HCT116 (cell line): ENCODE measurements around the gene CAB39. TPM values are rescaled to one million over a fixed set of nuclear protein-coding genes. Genes with fewer than 3 reads are reported as not detected.

ENCODE experiments used
- ATAC-seq: fragments of 200-7000 bp; cut with Tn5 transposase; 2 replicates; pipeline ENCODE4 v1.9.1; 2020; ENCODE audit warnings: mild to moderate bottlenecking, moderate library complexity
- BruUV-seq: library from RNA; stranded (reverse); fragments of 400-500 nt; replicated peaks from 2 replicates; lab custom pipeline; 2021; lab: Mats Ljungman, UMichigan
- CTCF ChIA-PET: fragments of 300-600 bp; sonication (Branson Sonifier 250); formaldehyde crosslinking; loops from one replicate; lab custom pipeline; 2021; ENCODE audit warnings: antibody characterized with exemption; lab: Charles Lee
- POLR2A ChIA-PET: fragments of 300-600, 350-600 bp; sonication (Branson Sonifier 250); formaldehyde crosslinking; loops from one replicate; lab custom pipeline; 2021; ENCODE audit warnings: antibody characterized with exemption; lab: Charles Lee
- RAD21 ChIA-PET, 2 experiments: fragments of 300-600 bp; sonication (Branson Sonifier 250); formaldehyde crosslinking; loops; one replicate each; lab custom pipeline; 2023; ENCODE audit warnings: low total read pairs in 2 of 2; ENCODE audit not compliant: uncharacterized antibody in 2 of 2, unreplicated experiment in 2 of 2, low non-redundant PET in 1 of 2; lab: Charles Lee
- DNase-seq: peaks from one replicate; pipeline ENCODE4 v3.0.0-alpha.2; 2010; ENCODE audit warnings: low read depth, low spot score
- H2AFZ ChIP-seq: fragments of 200-600 bp; shearing (Covaris generic), sonication (generic); 2 replicates; pipeline ENCODE4 v1.6.1; 2017; ENCODE audit warnings: low read depth, mixed run types, mixed read lengths, antibody characterized with exemption, low read length; ENCODE audit not compliant: poor library complexity, severe bottlenecking
- H3K27ac ChIP-seq: 2 replicates; pipeline ENCODE4 v1.5.1; 2012; ENCODE audit warnings: low read depth, low read length
- H3K27me3 ChIP-seq: fragments of 200-600 bp; sonication (generic); 2 replicates; pipeline ENCODE4 v1.6.1; 2016; ENCODE audit warnings: mixed run types, low read length, mixed read lengths; ENCODE audit not compliant: insufficient read depth
- H3K36me3 ChIP-seq, 2 experiments: fragments of 200-500 bp in 1 of 2; fragments of 200-600 bp in 1 of 2; sonication (Bioruptor generic) in 1 of 2; sonication (generic) in 1 of 2; 2 replicates each; pipeline versions ENCODE4 v1.5.1 to v1.6.1; 2014 to 2016; ENCODE audit warnings: low read length in 2 of 2, inconsistent platforms in 1 of 2, mixed read lengths in 1 of 2, mixed run types in 1 of 2; ENCODE audit not compliant: insufficient read depth in 2 of 2, control insufficient read depth in 1 of 2
- H3K4me1 ChIP-seq, 2 experiments: fragments of 200-600 bp in 1 of 2; sonication (generic) in 1 of 2; 2 replicates each; pipeline versions ENCODE4 v1.5.1 to v1.6.1; 2012 to 2017; ENCODE audit warnings: low read length in 2 of 2, inconsistent platforms in 1 of 2, mild to moderate bottlenecking in 1 of 2, mixed read lengths in 1 of 2, mixed run types in 1 of 2, moderate library complexity in 1 of 2; ENCODE audit not compliant: insufficient read depth in 2 of 2, control insufficient read depth in 1 of 2
- H3K4me2 ChIP-seq: fragments of 200-600 bp; sonication (generic); 2 replicates; pipeline ENCODE4 v1.6.1; 2017; ENCODE audit warnings: mixed run types, low read length, mixed read lengths
- H3K4me3 ChIP-seq, 2 experiments: fragments of 200-600 bp in 1 of 2; sonication (generic) in 1 of 2; replicated peaks in 1 of 2; 2 replicates each; pipeline ENCODE4 v1.5.1; 2011 to 2016; ENCODE audit warnings: low read length in 2 of 2, control low read depth in 1 of 2, low read depth in 1 of 2, mild to moderate bottlenecking in 1 of 2, mixed read lengths in 1 of 2, mixed run types in 1 of 2
- H3K79me2 ChIP-seq: fragments of 200-600 bp; sonication (generic); 2 replicates; pipeline ENCODE4 v1.6.1; 2017; ENCODE audit warnings: mild to moderate bottlenecking, mixed run types, low read length, moderate library complexity, mixed read lengths; ENCODE audit not compliant: insufficient read depth
- H3K9ac ChIP-seq: fragments of 200-600 bp; sonication (generic); 2 replicates; pipeline ENCODE4 v1.6.1; 2016; ENCODE audit warnings: low read length, mixed read lengths
- H3K9me2 ChIP-seq: fragments of 200-600 bp; sonication (generic), shearing (Covaris generic); 2 replicates; pipeline ENCODE4 v1.6.1; 2017; ENCODE audit warnings: mixed run types, mild to moderate bottlenecking, moderate library complexity; ENCODE audit not compliant: insufficient read depth
- H3K9me3 ChIP-seq, 2 experiments: fragments of 200-500 bp in 1 of 2; fragments of 200-600 bp in 1 of 2; sonication (Bioruptor generic) in 1 of 2; sonication (generic) in 1 of 2; 2 replicates each; pipeline ENCODE4 v1.6.1; 2014 to 2017; ENCODE audit warnings: low read length in 2 of 2, mixed read lengths in 2 of 2, inconsistent platforms in 1 of 2, low read depth in 1 of 2, mild to moderate bottlenecking in 1 of 2, mixed run types in 1 of 2, moderate library complexity in 1 of 2; ENCODE audit not compliant: control insufficient read depth in 1 of 2, insufficient read depth in 1 of 2
- H4K20me1 ChIP-seq: fragments of 200-600 bp; sonication (generic), shearing (Covaris generic); 2 replicates; pipeline ENCODE4 v1.6.1; 2017; ENCODE audit warnings: mixed run types, mild to moderate bottlenecking, moderate library complexity; ENCODE audit not compliant: insufficient read depth
- EZH2phosphoT487 ChIP-seq: fragments of 200-600 bp; IDR thresholded peaks from 2 replicates; pipeline ENCODE4 v1.6.1; 2018; ENCODE audit warnings: antibody characterized with exemption, borderline replicate concordance
- FOSL1 ChIP-seq: IDR thresholded peaks from 2 replicates; pipeline ENCODE4 v1.6.1; 2012; ENCODE audit warnings: low read depth
- ZNF274 ChIP-seq: fragments of 200-500 bp; sonication (Bioruptor generic); IDR thresholded peaks from 2 replicates; pipeline ENCODE4 v1.6.1; 2014; ENCODE audit warnings: mild to moderate bottlenecking, low read depth, low read length, inconsistent platforms
- intact Hi-C: fragments of 100-400 bp; cut with micrococcal nuclease; formaldehyde crosslinking; loops from 2 replicates; pipeline ENCODE4 v1.10.0; 2022
- total RNA-seq: library from RNA; stranded (reverse); gene quantifications from one replicate; pipeline ENCODE4 v1.2.1, GENCODE V29; 2021; ENCODE audit not compliant: unreplicated experiment
- TF ChIP-seq, protein P1 (sequence below), 3 experiments: fragments of 200-600 bp in 1 of 3; sonication (generic) in 1 of 3; IDR thresholded peaks in 2 of 3; conservative IDR thresholded peaks in 1 of 3; 2 replicates each; pipeline ENCODE4 v1.5.1; 2012 to 2017; ENCODE audit warnings: low read depth in 2 of 3, low read length in 2 of 3, antibody characterized with exemption in 1 of 3, borderline replicate concordance in 1 of 3, control low read depth in 1 of 3, mild to moderate bottlenecking in 1 of 3, mixed read lengths in 1 of 3, mixed run types in 1 of 3, moderate library complexity in 1 of 3; ENCODE audit not compliant: insufficient read depth in 1 of 3
- TF ChIP-seq, protein P2 (sequence below): IDR thresholded peaks from 2 replicates; pipeline ENCODE4 v1.6.1; 2011; ENCODE audit warnings: mild to moderate bottlenecking, low read length, moderate library complexity; ENCODE audit not compliant: insufficient replicate concordance; ENCODE audit errors: extremely low read depth

CAB39 gene
- total RNA-seq, 1 experiment from 2014 or later: 63.6 TPM

DNA sequence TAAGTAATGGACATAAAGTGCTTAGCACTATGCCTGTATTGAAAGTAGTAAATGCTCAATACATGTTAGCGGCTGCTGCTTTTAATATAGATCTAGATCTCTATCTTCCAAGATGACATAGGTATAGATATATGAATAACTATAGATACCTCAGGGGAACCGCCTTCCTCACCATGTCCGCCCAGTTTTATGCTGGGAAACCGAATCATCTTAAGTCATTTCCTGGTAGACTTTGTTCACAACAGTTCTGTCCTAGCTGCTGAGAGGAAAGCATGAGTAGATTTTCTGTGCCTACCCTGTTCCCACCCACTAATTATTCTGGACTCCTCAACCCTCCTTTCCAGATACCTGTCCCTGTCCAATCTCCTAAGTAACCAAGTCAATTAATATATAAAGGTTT, 130.5 kb downstream of the CAB39 start:
- BruUV-seq: no TSS peak
- POLR2A ChIA-PET: no interaction called here
- peaks cover under 1 to 6% of the 10 kb centered on the region in 2 experiments; a peak in 3 of 4 replicates for H3K4me1 ChIP-seq
- TF ChIP-seq, protein P1, sequence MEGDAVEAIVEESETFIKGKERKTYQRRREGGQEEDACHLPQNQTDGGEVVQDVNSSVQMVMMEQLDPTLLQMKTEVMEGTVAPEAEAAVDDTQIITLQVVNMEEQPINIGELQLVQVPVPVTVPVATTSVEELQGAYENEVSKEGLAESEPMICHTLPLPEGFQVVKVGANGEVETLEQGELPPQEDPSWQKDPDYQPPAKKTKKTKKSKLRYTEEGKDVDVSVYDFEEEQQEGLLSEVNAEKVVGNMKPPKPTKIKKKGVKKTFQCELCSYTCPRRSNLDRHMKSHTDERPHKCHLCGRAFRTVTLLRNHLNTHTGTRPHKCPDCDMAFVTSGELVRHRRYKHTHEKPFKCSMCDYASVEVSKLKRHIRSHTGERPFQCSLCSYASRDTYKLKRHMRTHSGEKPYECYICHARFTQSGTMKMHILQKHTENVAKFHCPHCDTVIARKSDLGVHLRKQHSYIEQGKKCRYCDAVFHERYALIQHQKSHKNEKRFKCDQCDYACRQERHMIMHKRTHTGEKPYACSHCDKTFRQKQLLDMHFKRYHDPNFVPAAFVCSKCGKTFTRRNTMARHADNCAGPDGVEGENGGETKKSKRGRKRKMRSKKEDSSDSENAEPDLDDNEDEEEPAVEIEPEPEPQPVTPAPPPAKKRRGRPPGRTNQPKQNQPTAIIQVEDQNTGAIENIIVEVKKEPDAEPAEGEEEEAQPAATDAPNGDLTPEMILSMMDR (IDR thresholded peaks at IDR 0.05 in 2 of 3, conservative IDR thresholded peaks at IDR 0.05 in 1 of 3; ENCODE audit: borderline replicate concordance in 1 of 3, insufficient read depth in 1 of 3, low read depth in 2 of 3, low read length in 2 of 3): no peak
- TF ChIP-seq EZH2phosphoT487 (no peak), ZNF274 (no peak), FOSL1 (no peak)
- TF ChIP-seq, protein P2, sequence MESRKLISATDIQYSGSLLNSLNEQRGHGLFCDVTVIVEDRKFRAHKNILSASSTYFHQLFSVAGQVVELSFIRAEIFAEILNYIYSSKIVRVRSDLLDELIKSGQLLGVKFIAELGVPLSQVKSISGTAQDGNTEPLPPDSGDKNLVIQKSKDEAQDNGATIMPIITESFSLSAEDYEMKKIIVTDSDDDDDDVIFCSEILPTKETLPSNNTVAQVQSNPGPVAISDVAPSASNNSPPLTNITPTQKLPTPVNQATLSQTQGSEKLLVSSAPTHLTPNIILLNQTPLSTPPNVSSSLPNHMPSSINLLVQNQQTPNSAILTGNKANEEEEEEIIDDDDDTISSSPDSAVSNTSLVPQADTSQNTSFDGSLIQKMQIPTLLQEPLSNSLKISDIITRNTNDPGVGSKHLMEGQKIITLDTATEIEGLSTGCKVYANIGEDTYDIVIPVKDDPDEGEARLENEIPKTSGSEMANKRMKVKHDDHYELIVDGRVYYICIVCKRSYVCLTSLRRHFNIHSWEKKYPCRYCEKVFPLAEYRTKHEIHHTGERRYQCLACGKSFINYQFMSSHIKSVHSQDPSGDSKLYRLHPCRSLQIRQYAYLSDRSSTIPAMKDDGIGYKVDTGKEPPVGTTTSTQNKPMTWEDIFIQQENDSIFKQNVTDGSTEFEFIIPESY: no peak
- TF ChIP-seq, all 23 proteins: peak for 0
- no peaks in the 10 kb centered on the region for H3K36me3 ChIP-seq
- RAD21 ChIA-PET: no interaction called here
- no peak overlapping the region for H3K4me3 ChIP-seq
- no peaks in the 10 kb centered on the region for H4K20me1 ChIP-seq
- no peak overlapping the region for H2AFZ ChIP-seq
- H3K9me2 ChIP-seq: no peaks in the 10 kb centered on the region
- no peak overlapping the region for H3K9ac ChIP-seq
- no peak overlapping the region for H3K4me2 ChIP-seq
- intact Hi-C loops: no loop called here
- ATAC-seq: no peak
- H3K9me3 ChIP-seq: peaks cover 0 to 3% of the 10 kb centered on the region in 2 experiments; a peak in 1 of 4 replicates
- no peak for DNase-seq
- no peaks in the 10 kb centered on the region for H3K27me3 ChIP-seq
- H3K27ac ChIP-seq: no peak overlapping the region
- CTCF ChIA-PET: no interaction called here
- no peaks in the 10 kb centered on the region for H3K79me2 ChIP-seq
